Ectodermal cell (in vitro differentiated cells): ENCODE results near the gene METTL27.
A peak's percentile ranks its signal among the peaks of the same experiment; 100 is the strongest.
"Not testable (repeated sequence)": the region's sequence is repeated elsewhere in the genome, so short reads cannot be mapped to it uniquely, and the experiment has no call there.

Experiments
- H3K27ac ChIP-seq: 2 replicates; pipeline ENCODE4 v1.7.0; 2013; ENCODE audit warnings: mild to moderate bottlenecking, low read depth, low read length; ENCODE audit not compliant: insufficient read depth, poor library complexity, severe bottlenecking
- H3K27me3 ChIP-seq: 2 replicates; pipeline ENCODE4 v1.7.0; 2013; ENCODE audit warnings: mild to moderate bottlenecking, low read length; ENCODE audit not compliant: insufficient read depth, control insufficient read depth, poor library complexity, severe bottlenecking
- H3K36me3 ChIP-seq: one replicate; pipeline ENCODE4 v1.7.0; 2013; ENCODE audit warnings: low read length; ENCODE audit not compliant: control insufficient read depth, insufficient read depth
- H3K4me1 ChIP-seq: one replicate; pipeline ENCODE4 v1.7.0; 2013; ENCODE audit warnings: low read length; ENCODE audit not compliant: control insufficient read depth, insufficient read depth
- H3K4me3 ChIP-seq: 2 replicates; pipeline ENCODE4 v1.7.0; 2013; ENCODE audit warnings: low read depth, low read length, control low read depth; ENCODE audit not compliant: insufficient read depth
- H3K9me3 ChIP-seq: 2 replicates; pipeline ENCODE4 v1.7.0; 2013; ENCODE audit warnings: mild to moderate bottlenecking, low read length, moderate library complexity; ENCODE audit not compliant: control insufficient read depth
- WGBS, 2 experiments: methylation state at CpG; one replicate each; pipeline ENCODE4 v1.1.7; 2013; ENCODE audit warnings: missing lambda C conversion rate in 2 of 2; 5-methylcytosine and 5-hydroxymethylcytosine counted together

METTL27 gene

DNA sequence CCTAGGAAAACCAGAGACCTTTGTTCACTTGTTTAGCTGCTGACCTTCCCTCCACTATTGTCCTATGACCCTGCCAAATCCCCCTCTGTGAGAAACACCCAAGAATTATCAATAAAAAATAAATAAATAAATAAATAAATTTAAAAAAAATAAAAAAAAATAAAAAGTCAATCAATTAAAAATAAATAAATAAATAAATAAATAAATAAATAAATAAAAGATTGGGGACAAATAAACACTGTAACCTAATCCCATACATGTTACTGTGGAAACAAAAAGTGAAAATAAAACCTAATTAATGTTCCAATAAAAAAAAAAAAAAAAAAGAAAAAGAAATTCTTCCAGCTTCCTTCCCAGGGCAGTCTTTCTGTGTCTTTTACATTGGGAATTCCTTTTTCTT lies 5.1 kb downstream of the METTL27 start:
- H3K4me3 ChIP-seq, H3K27ac ChIP-seq: not testable (repeated sequence)

DNA sequence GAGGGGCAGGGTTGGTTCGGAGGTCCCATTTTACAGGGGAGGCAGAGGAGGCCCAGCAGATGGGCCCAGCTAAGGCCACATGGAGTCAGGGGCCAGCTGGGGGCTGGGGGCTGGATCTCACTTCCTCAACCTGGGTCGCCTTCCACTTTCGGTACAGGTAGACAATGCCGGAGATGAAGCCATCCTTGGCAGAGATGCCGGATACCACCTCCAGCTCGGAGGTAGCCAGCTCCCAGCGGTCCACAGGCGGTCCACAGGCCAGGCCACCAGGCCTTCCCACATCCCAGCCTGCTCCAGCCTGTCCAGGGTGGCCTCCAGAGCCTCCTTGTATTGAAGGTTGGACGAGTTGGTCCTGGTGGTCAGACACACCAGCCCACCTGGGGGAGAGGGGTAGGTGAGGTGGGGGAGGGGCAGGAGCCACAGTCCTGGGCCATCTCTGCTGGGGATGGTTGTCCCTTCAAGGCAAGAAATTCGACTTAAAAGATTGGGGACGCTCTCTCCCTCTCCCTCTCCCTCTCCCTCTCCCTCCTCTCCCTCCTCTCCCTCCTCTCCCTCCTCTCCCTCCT lies 7.6 kb downstream of the METTL27 start:
- Histone ChIP-seq H3K27ac (no peak overlapping the region), H3K9me3 (no peaks in the 10 kb centered on the region), H3K27me3 (no peaks in the 10 kb centered on the region), H3K4me3 (no peak overlapping the region), H3K36me3 (no peaks in the 10 kb centered on the region), H3K4me1 (peaks cover 21% of the 10 kb centered on the region)
- WGBS, 2 experiments, result 85 to 92% methylated on average over 11 of the region's 11 CpGs

More for the DNA sequence above, 5.1 kb downstream of the METTL27 start:
- H3K36me3 ChIP-seq, H3K27me3 ChIP-seq, H3K4me1 ChIP-seq, H3K9me3 ChIP-seq: not testable (repeated sequence)

DNA sequence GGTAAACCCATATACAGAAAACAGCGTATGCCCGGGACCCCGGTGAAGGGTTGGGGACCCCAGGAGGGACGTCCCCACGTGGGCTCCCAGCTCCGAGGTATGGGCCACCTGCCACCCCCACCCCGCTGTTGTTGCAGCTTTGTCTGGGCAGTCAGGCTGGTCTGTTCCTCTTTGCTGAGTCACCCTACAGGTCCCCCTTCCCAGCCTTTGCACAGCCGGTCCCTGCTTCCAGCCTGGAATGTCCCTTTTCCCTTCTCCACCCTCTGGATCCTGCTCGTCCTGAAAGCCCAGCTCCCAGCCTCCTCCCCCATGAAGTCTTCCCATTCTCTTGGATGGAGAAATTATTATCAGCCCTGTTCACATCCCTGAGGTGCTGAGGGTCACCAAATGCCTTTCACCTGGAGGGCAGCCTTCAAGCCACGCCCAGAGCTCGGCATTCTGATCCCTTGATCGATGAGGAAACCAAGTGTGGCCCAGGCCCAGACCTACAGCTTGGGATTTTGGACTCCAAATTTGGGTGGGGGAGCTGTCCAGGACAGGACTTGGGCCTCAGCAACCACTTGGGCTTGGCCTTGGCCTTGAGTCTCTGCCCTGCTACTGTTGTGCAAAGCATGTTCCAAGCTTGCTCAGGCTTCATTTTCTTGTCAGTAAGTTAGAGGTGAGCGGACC lies 8.9 kb downstream of the METTL27 start:
- Histone ChIP-seq H3K27ac (no peak overlapping the region), H3K27me3 (no peaks in the 10 kb centered on the region), H3K4me3 (no peak overlapping the region), H3K36me3 (no peaks in the 10 kb centered on the region), H3K4me1 (peaks cover 27% of the 10 kb centered on the region), H3K9me3 (no peaks in the 10 kb centered on the region)
- 79 to 80% methylated on average over 13 of the region's 13 CpGs for WGBS, 2 experiments

DNA sequence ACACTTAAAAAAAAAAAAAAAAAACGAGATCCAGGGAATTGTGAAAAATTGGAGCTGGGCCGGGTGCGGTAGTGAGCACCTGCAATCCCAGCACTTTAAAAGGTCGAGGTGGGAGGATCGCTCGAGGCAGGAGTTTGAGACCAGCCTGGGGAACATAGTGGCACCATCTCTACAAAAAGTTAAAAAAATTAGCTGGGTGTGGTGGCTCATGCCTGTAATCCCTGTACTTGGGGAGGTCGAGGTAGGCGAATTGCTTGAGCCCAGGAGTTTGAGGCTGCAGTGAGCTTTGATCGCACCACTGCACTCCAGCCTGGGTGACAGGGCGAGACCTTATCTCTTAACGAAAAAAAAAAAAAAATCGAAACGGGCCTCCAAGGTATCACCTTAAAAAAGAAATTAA lies 9.5 kb downstream of the METTL27 start:
- Histone ChIP-seq H3K27me3 (no peaks in the 10 kb centered on the region), H3K4me1 (peaks cover 27% of the 10 kb centered on the region), H3K9me3 (no peaks in the 10 kb centered on the region), H3K4me3 (no peak overlapping the region), H3K27ac (no peak overlapping the region), H3K36me3 (no peaks in the 10 kb centered on the region)
- WGBS, 2 experiments, result 83 to 89% methylated on average over 13 of the region's 13 CpGs

DNA sequence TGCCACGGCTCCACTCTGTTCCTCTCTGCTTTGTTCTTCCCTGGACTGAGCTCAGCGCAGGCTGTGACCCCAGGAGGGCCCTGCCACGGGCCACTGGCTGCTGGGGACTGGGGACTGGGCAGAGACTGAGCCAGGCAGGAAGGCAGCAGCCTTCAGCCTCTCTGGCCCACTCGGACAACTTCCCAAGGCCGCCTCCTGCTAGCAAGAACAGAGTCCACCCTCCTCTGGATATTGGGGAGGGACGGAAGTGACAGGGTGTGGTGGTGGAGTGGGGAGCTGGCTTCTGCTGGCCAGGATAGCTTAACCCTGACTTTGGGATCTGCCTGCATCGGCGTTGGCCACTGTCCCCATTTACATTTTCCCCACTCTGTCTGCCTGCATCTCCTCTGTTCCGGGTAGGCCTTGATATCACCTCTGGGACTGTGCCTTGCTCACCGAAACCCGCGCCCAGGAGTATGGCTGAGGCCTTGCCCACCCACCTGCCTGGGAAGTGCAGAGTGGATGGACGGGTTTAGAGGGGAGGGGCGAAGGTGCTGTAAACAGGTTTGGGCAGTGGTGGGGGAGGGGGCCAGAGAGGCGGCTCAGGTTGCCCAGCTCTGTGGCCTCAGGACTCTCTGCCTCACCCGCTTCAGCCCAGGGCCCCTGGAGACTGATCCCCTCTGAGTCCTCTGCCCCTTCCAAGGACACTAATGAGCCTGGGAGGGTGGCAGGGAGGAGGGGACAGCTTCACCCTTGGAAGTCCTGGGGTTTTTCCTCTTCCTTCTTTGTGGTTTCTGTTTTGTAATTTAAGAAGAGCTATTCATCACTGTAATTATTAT lies 10.3 kb downstream of the METTL27 start:
- Histone ChIP-seq H3K4me1 (peaks cover 27% of the 10 kb centered on the region), H3K27ac (no peak overlapping the region), H3K4me3 (no peak overlapping the region), H3K27me3 (no peaks in the 10 kb centered on the region), H3K9me3 (no peaks in the 10 kb centered on the region), H3K36me3 (no peaks in the 10 kb centered on the region)
- 51 to 52% methylated on average over 16 of the region's 16 CpGs for WGBS, 2 experiments

DNA sequence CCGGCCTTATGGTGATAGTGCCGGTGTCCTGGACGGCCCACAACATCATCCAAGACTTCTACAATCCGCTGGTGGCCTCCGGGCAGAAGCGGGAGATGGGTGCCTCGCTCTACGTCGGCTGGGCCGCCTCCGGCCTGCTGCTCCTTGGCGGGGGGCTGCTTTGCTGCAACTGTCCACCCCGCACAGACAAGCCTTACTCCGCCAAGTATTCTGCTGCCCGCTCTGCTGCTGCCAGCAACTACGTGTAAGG lies 10.8 kb downstream of the METTL27 start:
- H3K4me1 ChIP-seq, result peaks cover 27% of the 10 kb centered on the region
- H3K36me3 ChIP-seq, result no peaks in the 10 kb centered on the region
- no peaks in the 10 kb centered on the region for H3K27me3 ChIP-seq
- H3K4me3 ChIP-seq, result no peak overlapping the region
- 89 to 91% methylated on average over 16 of the region's 16 CpGs for WGBS, 2 experiments
- H3K9me3 ChIP-seq, result no peaks in the 10 kb centered on the region
- no peak overlapping the region for H3K27ac ChIP-seq

DNA sequence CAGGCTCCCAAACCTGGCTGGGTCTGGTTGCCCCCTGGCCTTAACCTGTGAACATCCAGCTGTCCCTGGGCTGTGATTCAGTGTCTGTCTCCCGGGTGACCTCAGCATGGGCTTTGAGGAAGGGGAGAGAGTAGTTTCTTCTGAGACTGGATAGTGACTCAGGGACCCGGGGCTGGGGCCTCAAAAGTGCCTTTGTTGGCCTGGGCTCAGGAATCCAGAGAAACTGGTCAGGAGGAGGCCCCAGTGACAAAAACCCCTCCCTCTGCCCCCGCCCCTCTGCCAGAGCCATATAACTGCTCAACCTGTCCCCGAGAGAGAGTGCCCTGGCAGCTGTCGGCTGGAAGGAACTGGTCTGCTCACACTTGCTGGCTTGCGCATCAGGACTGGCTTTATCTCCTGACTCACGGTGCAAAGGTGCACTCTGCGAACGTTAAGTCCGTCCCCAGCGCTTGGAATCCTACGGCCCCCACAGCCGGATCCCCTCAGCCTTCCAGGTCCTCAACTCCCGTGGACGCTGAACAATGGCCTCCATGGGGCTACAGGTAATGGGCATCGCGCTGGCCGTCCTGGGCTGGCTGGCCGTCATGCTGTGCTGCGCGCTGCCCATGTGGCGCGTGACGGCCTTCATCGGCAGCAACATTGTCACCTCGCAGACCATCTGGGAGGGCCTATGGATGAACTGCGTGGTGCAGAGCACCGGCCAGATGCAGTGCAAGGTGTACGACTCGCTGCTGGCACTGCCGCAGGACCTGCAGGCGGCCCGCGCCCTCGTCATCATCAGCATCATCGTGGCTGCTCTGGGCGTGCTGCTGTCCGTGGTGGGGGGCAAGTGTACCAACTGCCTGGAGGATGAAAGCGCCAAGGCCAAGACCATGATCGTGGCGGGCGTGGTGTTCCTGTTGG lies 11.4 kb downstream of the METTL27 start, which contains the start of gene CLDN4:
Gene CLDN4, plus strand, starts transcription at position 316 of the 903 bp plus-strand sequence. Its CDS starts 206 bp downstream, at position 522.
- Histone ChIP-seq H3K4me3 (no peak within 1 kb of the TSS), H3K36me3 (no peaks in the 10 kb centered on the region), H3K27ac (peak within 1 kb of the TSS; percentile 6), H3K27me3 (no peaks in the 10 kb centered on the region), H3K4me1 (peaks cover 27% of the 10 kb centered on the region), H3K9me3 (no peaks in the 10 kb centered on the region)
- 82 to 84% methylated on average over 42 of the region's 42 CpGs for WGBS, 2 experiments

DNA sequence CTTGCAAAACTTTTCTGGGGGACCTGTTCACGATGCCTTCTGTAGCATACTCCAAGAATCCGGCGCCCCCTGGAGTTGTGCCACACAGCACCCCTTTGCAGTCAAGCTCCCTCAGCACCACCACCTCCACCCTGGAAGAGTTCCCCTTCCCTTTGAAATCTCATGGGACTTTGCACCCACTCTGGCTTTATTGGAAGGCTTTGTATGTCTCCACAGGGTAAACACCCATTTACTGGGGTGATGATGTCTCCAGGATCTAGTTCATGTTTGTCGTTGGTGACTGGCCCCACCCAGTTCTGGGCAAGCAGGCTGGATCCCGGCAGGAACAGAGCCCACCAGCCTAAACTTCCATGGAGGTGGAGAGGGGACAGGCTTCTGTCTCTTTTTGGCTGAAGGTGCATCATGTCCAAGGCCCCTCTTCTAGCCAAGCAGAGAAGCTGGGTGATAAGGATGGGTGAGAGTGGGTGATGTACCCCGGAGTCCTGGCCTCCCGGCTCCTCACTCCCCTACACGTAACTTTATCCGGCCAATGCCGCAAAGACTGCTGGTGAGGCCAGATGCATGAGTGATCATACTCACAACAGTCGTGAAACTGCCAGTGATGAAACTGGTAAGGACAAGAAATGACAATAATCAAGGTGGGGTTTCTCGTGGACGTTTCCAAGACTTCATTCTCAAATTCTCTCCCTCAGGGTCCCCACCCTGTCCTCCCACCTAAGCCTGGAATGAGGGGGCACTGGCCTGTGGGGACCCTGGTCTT lies 12.2 kb downstream of the METTL27 start:
- peaks cover 27% of the 10 kb centered on the region for H3K4me1 ChIP-seq
- H3K9me3 ChIP-seq, result no peaks in the 10 kb centered on the region
- no peaks in the 10 kb centered on the region for H3K27me3 ChIP-seq
- H3K4me3 ChIP-seq, result no peak overlapping the region
- peak overlapping the region; percentile 6 for H3K27ac ChIP-seq
- WGBS, 2 experiments, result 82 to 87% methylated on average over 13 of the region's 13 CpGs
- no peaks in the 10 kb centered on the region for H3K36me3 ChIP-seq

DNA sequence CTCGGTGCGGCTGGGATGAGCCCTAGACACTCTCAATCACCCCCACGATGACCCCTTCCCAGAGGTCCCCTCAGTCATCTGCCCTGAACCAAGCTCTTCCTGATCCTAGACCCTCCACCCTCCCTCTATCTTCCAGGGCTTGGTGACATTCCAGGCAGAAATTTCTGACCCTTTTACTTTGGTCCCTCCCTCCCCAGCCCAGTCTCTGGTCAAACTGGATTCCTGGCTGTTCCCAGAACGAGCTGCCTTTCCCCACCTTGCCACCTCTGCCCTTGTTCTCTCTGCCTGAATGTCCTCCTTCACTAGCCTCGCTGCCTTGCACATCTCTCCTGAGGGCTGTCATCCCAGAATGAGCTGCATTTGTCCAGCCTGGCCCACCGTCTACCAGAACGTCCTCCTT lies 12.8 kb downstream of the METTL27 start:
- Histone ChIP-seq H3K36me3 (no peaks in the 10 kb centered on the region), H3K4me1 (peaks cover 27% of the 10 kb centered on the region), H3K9me3 (no peaks in the 10 kb centered on the region), H3K27ac (no peak overlapping the region), H3K4me3 (no peak overlapping the region), H3K27me3 (no peaks in the 10 kb centered on the region)
- 60 to 64% methylated on average over 7 of the region's 7 CpGs for WGBS, 2 experiments
